ENCODE results near the gene EPAS1. TPM values are rescaled to one million over a fixed set of nuclear protein-coding genes. Genes with fewer than 3 reads are reported as not detected.
A peak's percentile ranks its signal among the peaks of the same experiment; 100 is the strongest.

The EPAS1 gene
- total and polyA plus RNA-seq, 8 donors = 35.1 to 217 (median 117) TPM

- peak overlapping the region in 4 of 5 donors; percentile 10 to 60 (median 16) for H3K27ac ChIP-seq
These were observed 21.6 kb downstream of the EPAS1 start for GRCh38 chr2:46318579-46319460.

GRCh38 chr2:46319711-46320110, 22.5 kb downstream of the EPAS1 start:
- H3K27ac ChIP-seq = peak overlapping the region in 4 of 5 donors; percentile 16 to 60 (median 36)
- no peaks in the 10 kb centered on the region for H3K9me3 ChIP-seq
- no peak overlapping the region for H3K4me3 ChIP-seq

More at GRCh38 chr2:46318579-46319460, 21.6 kb downstream of the EPAS1 start:
- 80 to 90% (median 87%) methylated on average over 3 of the region's 3 CpGs for WGBS, 5 donors
- peaks cover 22 to 83% (median 48%) of the 10 kb centered on the region in 4 donors for H3K4me1 ChIP-seq
- intact Hi-C loops (cut with DNase I; ENCODE audit: low total_unique reads) = no loop called here
- H3K4me3 ChIP-seq = no peak overlapping the region
- H3K27me3 ChIP-seq = no peaks in the 10 kb centered on the region
- no peak for DNase-seq
- TF ChIP-seq CTCF (IDR thresholded peaks at IDR 0.05) = no peak
- TF ChIP-seq EP300 (IDR thresholded peaks at IDR 0.05) = no peak
- TF ChIP-seq POLR2AphosphoS5 (IDR thresholded peaks at IDR 0.05) = no peak
- no peak for TF ChIP-seq POLR2A (IDR thresholded peaks at IDR 0.05)
- H3K36me3 ChIP-seq = peaks cover 0 to 6% (median 0%) of the 10 kb centered on the region in 4 donors
- no peaks in the 10 kb centered on the region for H3K9me3 ChIP-seq

GRCh38 chr2:46320141-46320567, 22.9 kb downstream of the EPAS1 start:
- Histone ChIP-seq H3K36me3 (peaks cover 0 to 6% (median 0%) of the 10 kb centered on the region in 4 donors), H3K4me3 (no peak overlapping the region), H3K4me1 (peaks cover 11 to 78% (median 38%) of the 10 kb centered on the region in 4 donors), H3K9me3 (no peaks in the 10 kb centered on the region), H3K27me3 (no peaks in the 10 kb centered on the region), H3K27ac (peak overlapping the region in 4 of 5 donors; percentile 16 to 60 (median 36))
- TF ChIP-seq CTCF (IDR thresholded peaks at IDR 0.05) (no peak), POLR2A (IDR thresholded peaks at IDR 0.05) (no peak), EP300 (IDR thresholded peaks at IDR 0.05) (no peak), POLR2AphosphoS5 (IDR thresholded peaks at IDR 0.05) (no peak)
- DNase-seq = peak in 1 of 2 donors; percentile 82
- intact Hi-C loops (cut with DNase I; ENCODE audit: low total_unique reads) = no loop called here
- WGBS, 5 donors = 60 to 71% (median 66%) methylated on average over 8 of the region's 8 CpGs

More at GRCh38 chr2:46319711-46320110, 22.5 kb downstream of the EPAS1 start:
- Histone ChIP-seq H3K36me3 (peaks cover 0 to 6% (median 0%) of the 10 kb centered on the region in 4 donors), H3K27me3 (no peaks in the 10 kb centered on the region), H3K4me1 (peaks cover 14 to 81% (median 42%) of the 10 kb centered on the region in 4 donors)
- 56 to 68% (median 65%) methylated on average over 5 of the region's 5 CpGs for WGBS, 5 donors
- intact Hi-C loops (cut with DNase I; ENCODE audit: low total_unique reads) = no loop called here
- no peak for TF ChIP-seq POLR2AphosphoS5 (IDR thresholded peaks at IDR 0.05)
- no peak for TF ChIP-seq POLR2A (IDR thresholded peaks at IDR 0.05)
- TF ChIP-seq CTCF (IDR thresholded peaks at IDR 0.05) = no peak
- no peak for TF ChIP-seq EP300 (IDR thresholded peaks at IDR 0.05)
- no peak for DNase-seq

- Histone ChIP-seq H3K4me1 (peaks cover 7 to 72% (median 34%) of the 10 kb centered on the region in 4 donors), H3K27me3 (no peaks in the 10 kb centered on the region), H3K9me3 (no peaks in the 10 kb centered on the region), H3K27ac (no peak overlapping the region), H3K4me3 (no peak overlapping the region), H3K36me3 (no peaks in the 10 kb centered on the region)
- no peak for DNase-seq
- WGBS, 5 donors = 53 to 64% (median 60%) methylated on average over 4 of the region's 4 CpGs
- TF ChIP-seq POLR2AphosphoS5 (IDR thresholded peaks at IDR 0.05) (no peak), CTCF (IDR thresholded peaks at IDR 0.05) (no peak), POLR2A (IDR thresholded peaks at IDR 0.05) (no peak), EP300 (IDR thresholded peaks at IDR 0.05) (no peak)
- intact Hi-C loops (cut with DNase I; ENCODE audit: low total_unique reads) = no loop called here
These were observed 26.5 kb downstream of the EPAS1 start for GRCh38 chr2:46323730-46324129.

All from stomach (tissue), 9 donors.